ENCODE results near the gene CELSR1.

The CELSR1 gene

GRCh38 chr22:46415776-46416519, 121.5 kb downstream of the CELSR1 start:
- DNase-seq (ENCODE audit: low read depth, low spot score), result no peak
- no peaks in the 10 kb centered on the region for H3K27me3 ChIP-seq (ENCODE audit: control insufficient read depth, insufficient read depth, low read length)
- H3K27ac ChIP-seq (ENCODE audit: low read length), result no peak overlapping the region
- no peak overlapping the region for H3K4me3 ChIP-seq (ENCODE audit: low read length)
- H3K4me1 ChIP-seq (ENCODE audit: control insufficient read depth, insufficient read depth, low read length), result no peaks in the 10 kb centered on the region
- H3K36me3 ChIP-seq (ENCODE audit: control insufficient read depth, insufficient read depth, low read length), result no peaks in the 10 kb centered on the region
- H3K9me3 ChIP-seq (ENCODE audit: control insufficient read depth, insufficient read depth, low read length), result no peaks in the 10 kb centered on the region
- no CpG with 5 or more reads among the region's 30 CpGs for WGBS (ENCODE audit: insufficient coverage, insufficient read length)

- WGBS (ENCODE audit: insufficient coverage, insufficient read length), result no CpG with 5 or more reads among the region's 19 CpGs
- no peak for DNase-seq (ENCODE audit: low read depth, low spot score)
Observed at GRCh38 chr22:46414704-46415103, 122.7 kb downstream of the CELSR1 start.

GRCh38 chr22:46413725-46414379, 123.6 kb downstream of the CELSR1 start:
- H3K9me3 ChIP-seq (ENCODE audit: control insufficient read depth, insufficient read depth, low read length), result no peaks in the 10 kb centered on the region
- no CpG with 5 or more reads among the region's 23 CpGs for WGBS (ENCODE audit: insufficient coverage, insufficient read length)
- H3K27ac ChIP-seq (ENCODE audit: low read length), result no peak overlapping the region
- H3K27me3 ChIP-seq (ENCODE audit: control insufficient read depth, insufficient read depth, low read length), result no peaks in the 10 kb centered on the region
- no peaks in the 10 kb centered on the region for H3K4me1 ChIP-seq (ENCODE audit: control insufficient read depth, insufficient read depth, low read length)
- no peak for DNase-seq (ENCODE audit: low read depth, low spot score)
- no peaks in the 10 kb centered on the region for H3K36me3 ChIP-seq (ENCODE audit: control insufficient read depth, insufficient read depth, low read length)
- no peak overlapping the region for H3K4me3 ChIP-seq (ENCODE audit: low read length)

More at GRCh38 chr22:46414704-46415103, 122.7 kb downstream of the CELSR1 start:
- no peak overlapping the region for H3K4me3 ChIP-seq (ENCODE audit: low read length)
- H3K36me3 ChIP-seq (ENCODE audit: control insufficient read depth, insufficient read depth, low read length), result no peaks in the 10 kb centered on the region
- H3K27ac ChIP-seq (ENCODE audit: low read length), result no peak overlapping the region
- no peaks in the 10 kb centered on the region for H3K9me3 ChIP-seq (ENCODE audit: control insufficient read depth, insufficient read depth, low read length)
- H3K27me3 ChIP-seq (ENCODE audit: control insufficient read depth, insufficient read depth, low read length), result no peaks in the 10 kb centered on the region
- H3K4me1 ChIP-seq (ENCODE audit: control insufficient read depth, insufficient read depth, low read length), result no peaks in the 10 kb centered on the region

GRCh38 chr22:46411347-46411746, 126.1 kb downstream of the CELSR1 start:
- no CpG with 5 or more reads among the region's 13 CpGs for WGBS (ENCODE audit: insufficient coverage, insufficient read length)
- no peak overlapping the region for H3K4me3 ChIP-seq (ENCODE audit: low read length)
- H3K4me1 ChIP-seq (ENCODE audit: control insufficient read depth, insufficient read depth, low read length), result no peaks in the 10 kb centered on the region
- no peak for DNase-seq (ENCODE audit: low read depth, low spot score)
- H3K27me3 ChIP-seq (ENCODE audit: control insufficient read depth, insufficient read depth, low read length), result no peaks in the 10 kb centered on the region
- H3K9me3 ChIP-seq (ENCODE audit: control insufficient read depth, insufficient read depth, low read length), result no peaks in the 10 kb centered on the region
- no peak overlapping the region for H3K27ac ChIP-seq (ENCODE audit: low read length)
- H3K36me3 ChIP-seq (ENCODE audit: control insufficient read depth, insufficient read depth, low read length), result no peaks in the 10 kb centered on the region

GRCh38 chr22:46410291-46410808, 127.1 kb downstream of the CELSR1 start:
- WGBS (ENCODE audit: insufficient coverage, insufficient read length), result no CpG with 5 or more reads among the region's 28 CpGs
- H3K27ac ChIP-seq (ENCODE audit: low read length), result no peak overlapping the region
- no peak overlapping the region for H3K4me3 ChIP-seq (ENCODE audit: low read length)
- DNase-seq (ENCODE audit: low read depth, low spot score), result no peak
- no peaks in the 10 kb centered on the region for H3K4me1 ChIP-seq (ENCODE audit: control insufficient read depth, insufficient read depth, low read length)
- no peaks in the 10 kb centered on the region for H3K27me3 ChIP-seq (ENCODE audit: control insufficient read depth, insufficient read depth, low read length)
- H3K36me3 ChIP-seq (ENCODE audit: control insufficient read depth, insufficient read depth, low read length), result no peaks in the 10 kb centered on the region
- no peaks in the 10 kb centered on the region for H3K9me3 ChIP-seq (ENCODE audit: control insufficient read depth, insufficient read depth, low read length)

- Histone ChIP-seq H3K36me3 (ENCODE audit: control insufficient read depth, insufficient read depth, low read length) (no peaks in the 10 kb centered on the region), H3K4me1 (ENCODE audit: control insufficient read depth, insufficient read depth, low read length) (no peaks in the 10 kb centered on the region), H3K4me3 (ENCODE audit: low read length) (no peak overlapping the region; the same call in 1 of the 2 replicates), H3K9me3 (ENCODE audit: control insufficient read depth, insufficient read depth, low read length) (no peaks in the 10 kb centered on the region), H3K27me3 (ENCODE audit: control insufficient read depth, insufficient read depth, low read length) (no peaks in the 10 kb centered on the region), H3K27ac (ENCODE audit: low read length) (no peak overlapping the region)
- no CpG with 5 or more reads among the region's 37 CpGs for WGBS (ENCODE audit: insufficient coverage, insufficient read length)
- no peak for DNase-seq (ENCODE audit: low read depth, low spot score)
Observed at GRCh38 chr22:46409631-46410210, 127.7 kb downstream of the CELSR1 start.

- DNase-seq (ENCODE audit: low read depth, low spot score), result no peak
- no peak overlapping the region for H3K4me3 ChIP-seq (ENCODE audit: low read length)
- H3K36me3 ChIP-seq (ENCODE audit: control insufficient read depth, insufficient read depth, low read length), result no peaks in the 10 kb centered on the region
- no peaks in the 10 kb centered on the region for H3K27me3 ChIP-seq (ENCODE audit: control insufficient read depth, insufficient read depth, low read length)
- no CpG with 5 or more reads among the region's 41 CpGs for WGBS (ENCODE audit: insufficient coverage, insufficient read length)
- no peaks in the 10 kb centered on the region for H3K9me3 ChIP-seq (ENCODE audit: control insufficient read depth, insufficient read depth, low read length)
- no peaks in the 10 kb centered on the region for H3K4me1 ChIP-seq (ENCODE audit: control insufficient read depth, insufficient read depth, low read length)
- H3K27ac ChIP-seq (ENCODE audit: low read length), result no peak overlapping the region
Observed at GRCh38 chr22:46408568-46409506, 128.6 kb downstream of the CELSR1 start.

GRCh38 chr22:46407748-46408147, 129.7 kb downstream of the CELSR1 start:
- no CpG with 5 or more reads among the region's 16 CpGs for WGBS (ENCODE audit: insufficient coverage, insufficient read length)
- Histone ChIP-seq H3K4me1 (ENCODE audit: control insufficient read depth, insufficient read depth, low read length) (no peaks in the 10 kb centered on the region), H3K9me3 (ENCODE audit: control insufficient read depth, insufficient read depth, low read length) (no peaks in the 10 kb centered on the region), H3K27ac (ENCODE audit: low read length) (no peak overlapping the region), H3K27me3 (ENCODE audit: control insufficient read depth, insufficient read depth, low read length) (no peaks in the 10 kb centered on the region), H3K36me3 (ENCODE audit: control insufficient read depth, insufficient read depth, low read length) (no peaks in the 10 kb centered on the region), H3K4me3 (ENCODE audit: low read length) (no peak overlapping the region)
- no peak for DNase-seq (ENCODE audit: low read depth, low spot score)

- Histone ChIP-seq H3K4me3 (ENCODE audit: low read length) (no peak overlapping the region), H3K27ac (ENCODE audit: low read length) (no peak overlapping the region), H3K27me3 (ENCODE audit: control insufficient read depth, insufficient read depth, low read length) (no peaks in the 10 kb centered on the region), H3K4me1 (ENCODE audit: control insufficient read depth, insufficient read depth, low read length) (no peaks in the 10 kb centered on the region), H3K36me3 (ENCODE audit: control insufficient read depth, insufficient read depth, low read length) (no peaks in the 10 kb centered on the region), H3K9me3 (ENCODE audit: control insufficient read depth, insufficient read depth, low read length) (no peaks in the 10 kb centered on the region)
- WGBS (ENCODE audit: insufficient coverage, insufficient read length), result no CpG with 5 or more reads among the region's 15 CpGs
- no peak for DNase-seq (ENCODE audit: low read depth, low spot score)
Observed at GRCh38 chr22:46406791-46407190, 130.6 kb downstream of the CELSR1 start.

- no peak for DNase-seq (ENCODE audit: low read depth, low spot score)
- Histone ChIP-seq H3K4me3 (ENCODE audit: low read length) (no peak overlapping the region), H3K36me3 (ENCODE audit: control insufficient read depth, insufficient read depth, low read length) (peaks cover under 1% of the 10 kb centered on the region; the same call in 1 of the 2 replicates), H3K27me3 (ENCODE audit: control insufficient read depth, insufficient read depth, low read length) (no peaks in the 10 kb centered on the region), H3K4me1 (ENCODE audit: control insufficient read depth, insufficient read depth, low read length) (no peaks in the 10 kb centered on the region), H3K9me3 (ENCODE audit: control insufficient read depth, insufficient read depth, low read length) (no peaks in the 10 kb centered on the region), H3K27ac (ENCODE audit: low read length) (no peak overlapping the region)
- WGBS (ENCODE audit: insufficient coverage, insufficient read length), result no CpG with 5 or more reads among the region's 8 CpGs
Observed at GRCh38 chr22:46406349-46406748, 131.1 kb downstream of the CELSR1 start.
